ENCODE results near the gene KBTBD4.
"Not testable (repeated sequence)": the region's sequence is repeated elsewhere in the genome, so short reads cannot be mapped to it uniquely, and the experiment has no call there.

The KBTBD4 gene

DNA sequence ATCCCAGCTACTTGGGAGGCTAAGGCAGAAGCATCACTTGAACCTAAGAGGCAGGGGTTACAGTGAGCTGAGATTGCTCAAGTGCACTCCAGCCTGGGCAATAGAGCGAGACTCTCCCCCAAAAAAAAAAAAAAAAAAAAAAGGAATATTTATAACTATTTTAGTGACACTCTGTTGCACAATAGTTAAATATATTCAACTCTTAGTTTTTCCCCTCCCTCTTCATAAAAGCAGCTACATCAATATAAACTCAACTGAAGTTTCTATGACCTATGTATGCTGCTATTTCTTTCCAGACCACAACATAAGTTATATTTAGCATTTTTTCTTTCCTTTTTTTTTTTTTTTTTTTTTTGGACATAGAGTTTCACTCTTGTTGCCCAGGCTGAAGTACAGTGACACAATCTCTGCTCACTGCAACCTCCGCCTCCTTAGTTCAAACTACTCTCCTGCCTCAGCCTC lies 45.0 kb downstream of the KBTBD4 start:
- no peaks in the 10 kb centered on the region for H3K27me3 Mint-ChIP-seq (ENCODE audit: low read depth)
- no peak overlapping the region for H3K4me3 Mint-ChIP-seq
- H3K27ac Mint-ChIP-seq: no peak overlapping the region
- peaks cover 4% of the 10 kb centered on the region for H3K36me3 Mint-ChIP-seq (ENCODE audit: low read depth)
- no peaks in the 10 kb centered on the region for H3K9me3 Mint-ChIP-seq
- H3K4me1 Mint-ChIP-seq (ENCODE audit: low read depth): peaks cover 18% of the 10 kb centered on the region

GRCh38 chr11:47532597-47533213 lies 46.1 kb downstream of the KBTBD4 start:
- H3K4me3 Mint-ChIP-seq: no peak overlapping the region
- H3K27me3 Mint-ChIP-seq (ENCODE audit: low read depth): no peaks in the 10 kb centered on the region
- peaks cover 1% of the 10 kb centered on the region for H3K36me3 Mint-ChIP-seq (ENCODE audit: low read depth)
- no peaks in the 10 kb centered on the region for H3K9me3 Mint-ChIP-seq
- H3K27ac Mint-ChIP-seq: no peak overlapping the region
- H3K4me1 Mint-ChIP-seq (ENCODE audit: low read depth): peaks cover 19% of the 10 kb centered on the region

DNA sequence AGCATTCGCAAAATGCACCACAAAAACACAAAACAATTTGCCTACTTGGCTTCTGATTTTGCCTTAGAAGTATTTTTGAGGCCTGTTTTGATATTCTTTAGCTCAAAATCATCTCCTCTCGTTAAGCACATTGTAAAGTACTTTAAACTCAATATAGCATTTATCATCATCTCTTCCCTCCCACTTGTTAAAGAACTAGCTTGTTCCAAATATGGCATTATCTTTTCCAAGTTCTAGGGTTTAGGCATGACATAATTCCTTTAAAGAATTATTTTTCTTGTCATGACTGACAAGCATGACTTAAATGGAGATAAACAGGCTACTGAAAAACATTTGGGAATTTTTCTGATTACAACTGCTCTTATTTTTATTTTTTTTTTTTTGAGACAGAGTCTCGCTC lies 47.1 kb downstream of the KBTBD4 start:
- no peak overlapping the region for H3K4me3 Mint-ChIP-seq
- peaks cover 1% of the 10 kb centered on the region for H3K36me3 Mint-ChIP-seq (ENCODE audit: low read depth)
- H3K27me3 Mint-ChIP-seq (ENCODE audit: low read depth): no peaks in the 10 kb centered on the region
- H3K27ac Mint-ChIP-seq: no peak overlapping the region
- H3K9me3 Mint-ChIP-seq: no peaks in the 10 kb centered on the region
- H3K4me1 Mint-ChIP-seq (ENCODE audit: low read depth): peaks cover 15% of the 10 kb centered on the region

- H3K4me3 Mint-ChIP-seq; H3K9me3 Mint-ChIP-seq; H3K27me3 Mint-ChIP-seq (ENCODE audit: low read depth); H3K36me3 Mint-ChIP-seq (ENCODE audit: low read depth); H3K27ac Mint-ChIP-seq: not testable (repeated sequence)
- peaks cover 17% of the 10 kb centered on the region for H3K4me1 Mint-ChIP-seq (ENCODE audit: low read depth)
Observed at GRCh38 chr11:47530721-47531120, 48.0 kb downstream of the KBTBD4 start.

DNA sequence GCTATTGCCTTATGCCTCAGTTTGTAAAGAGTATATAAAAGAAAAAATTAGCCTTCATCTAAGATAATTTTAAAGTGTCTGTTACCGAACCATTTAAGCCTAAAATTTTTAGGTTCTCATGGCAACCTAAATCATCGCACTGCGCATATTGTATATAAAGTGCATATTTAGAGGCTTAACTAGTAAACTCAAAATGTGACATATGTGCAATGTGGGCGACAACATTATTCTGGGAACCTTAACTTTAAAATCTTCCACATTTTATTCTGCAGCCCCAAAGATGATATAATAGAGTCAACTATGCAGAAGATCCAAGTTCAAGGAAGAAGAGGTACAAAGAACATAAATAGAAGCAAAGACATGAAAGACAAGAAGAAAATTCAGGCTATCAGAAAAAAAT lies 48.8 kb downstream of the KBTBD4 start:
- Mint-ChIP-seq H3K36me3 (ENCODE audit: low read depth) (peaks cover 4% of the 10 kb centered on the region), H3K4me1 (ENCODE audit: low read depth) (peaks cover 23% of the 10 kb centered on the region), H3K9me3 (no peaks in the 10 kb centered on the region), H3K27me3 (ENCODE audit: low read depth) (no peaks in the 10 kb centered on the region), H3K4me3 (no peak overlapping the region), H3K27ac (no peak overlapping the region)

GRCh38 chr11:47527186-47527585 lies 51.6 kb downstream of the KBTBD4 start:
- Mint-ChIP-seq H3K27me3 (ENCODE audit: low read depth) (no peaks in the 10 kb centered on the region), H3K4me1 (ENCODE audit: low read depth) (peaks cover 38% of the 10 kb centered on the region), H3K27ac (no peak overlapping the region), H3K9me3 (no peaks in the 10 kb centered on the region), H3K36me3 (ENCODE audit: low read depth) (peaks cover 4% of the 10 kb centered on the region), H3K4me3 (no peak overlapping the region)

DNA sequence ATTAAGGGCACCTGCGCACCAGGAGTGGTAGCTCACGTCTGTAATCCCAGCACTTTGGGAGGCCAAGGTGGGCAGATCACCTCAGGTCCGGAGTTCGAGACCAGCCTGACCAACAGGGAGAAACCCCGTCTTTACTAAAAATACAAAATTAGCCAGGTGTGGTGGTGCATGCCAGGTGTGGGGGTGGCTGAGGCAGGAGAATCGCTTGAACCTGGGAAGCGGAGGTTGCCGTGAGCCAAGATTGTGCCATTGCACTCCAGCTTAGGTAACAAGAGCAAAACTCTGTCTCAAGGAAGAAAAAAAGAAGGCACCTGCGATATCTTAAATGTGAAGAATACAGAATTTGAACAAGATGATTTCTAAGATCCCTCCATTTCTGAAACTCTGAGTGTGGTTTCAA lies 52.7 kb downstream of the KBTBD4 start:
- not testable (repeated sequence) for H3K27me3 Mint-ChIP-seq (ENCODE audit: low read depth); H3K36me3 Mint-ChIP-seq (ENCODE audit: low read depth); H3K4me3 Mint-ChIP-seq; H3K27ac Mint-ChIP-seq; H3K9me3 Mint-ChIP-seq
- peaks cover 40% of the 10 kb centered on the region for H3K4me1 Mint-ChIP-seq (ENCODE audit: low read depth)

DNA sequence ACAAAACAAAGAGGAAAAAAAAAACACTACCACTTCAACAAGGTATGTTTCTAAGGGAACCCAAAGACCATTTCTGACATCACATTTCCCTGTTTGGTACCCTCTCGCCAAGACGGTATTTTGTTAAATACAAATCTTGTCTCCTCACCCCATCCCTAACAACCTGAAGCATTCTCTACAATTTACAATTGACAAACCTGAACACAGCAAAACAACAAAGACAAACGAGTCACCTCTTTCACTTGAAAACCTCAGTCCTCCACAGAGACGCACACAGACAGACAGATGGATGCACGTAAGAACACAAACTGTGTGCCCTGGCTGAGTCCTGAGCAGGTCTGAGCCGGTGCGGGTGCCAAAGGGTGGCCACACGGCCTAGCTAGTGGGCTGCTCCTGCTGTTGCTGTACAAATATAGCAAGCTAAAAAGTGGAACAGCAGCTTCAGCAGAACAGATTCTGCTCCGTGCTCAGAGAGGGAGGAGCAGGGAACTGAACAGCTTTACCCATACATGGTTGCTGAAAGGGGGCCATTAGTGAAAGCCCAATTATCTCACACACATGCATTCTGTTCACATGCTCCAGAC lies 54.4 kb downstream of the KBTBD4 start:
- Mint-ChIP-seq H3K27ac (peak overlapping the region; percentile 87), H3K27me3 (ENCODE audit: low read depth) (no peaks in the 10 kb centered on the region), H3K4me1 (ENCODE audit: low read depth) (peaks cover 42% of the 10 kb centered on the region), H3K4me3 (peak overlapping the region; percentile 57), H3K9me3 (no peaks in the 10 kb centered on the region), H3K36me3 (ENCODE audit: low read depth) (peaks cover 7% of the 10 kb centered on the region)

DNA sequence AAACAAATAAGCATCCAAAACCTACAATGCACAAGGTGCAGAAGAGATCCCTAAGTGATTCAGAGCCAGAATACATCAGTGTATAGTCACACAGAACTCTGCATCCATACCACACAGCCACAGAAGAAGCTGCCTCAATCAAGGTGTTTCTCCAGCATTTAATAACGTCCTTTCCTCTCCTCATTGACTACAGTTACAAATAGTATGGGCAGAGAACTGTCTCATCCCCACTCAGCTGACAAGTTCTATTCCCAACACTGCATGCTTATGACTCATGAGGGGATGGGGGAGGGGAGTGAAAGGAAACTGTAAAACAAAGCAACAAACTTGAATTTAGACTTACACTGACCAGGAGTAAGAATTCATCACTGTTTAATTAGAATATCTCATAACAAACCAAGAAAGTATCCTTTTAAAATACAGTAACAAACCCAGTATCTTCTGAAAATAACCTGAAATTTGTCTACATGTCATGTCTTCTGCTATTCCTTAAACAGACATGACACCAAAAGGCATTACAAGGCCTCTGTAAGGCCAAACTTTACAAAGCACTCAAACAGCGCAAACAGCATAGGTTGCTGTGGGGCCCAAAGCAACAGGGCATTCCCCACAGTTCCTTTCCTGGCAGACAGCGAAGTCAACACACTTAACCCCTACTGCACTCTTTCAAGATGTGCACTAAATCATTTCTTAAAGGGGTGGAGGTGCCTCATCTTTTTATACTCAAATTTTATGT lies 55.1 kb downstream of the KBTBD4 start:
- Mint-ChIP-seq H3K27ac (peak overlapping the region; percentile 87), H3K9me3 (no peaks in the 10 kb centered on the region), H3K4me1 (ENCODE audit: low read depth) (peaks cover 45% of the 10 kb centered on the region)

More for the DNA sequence above, 55.1 kb downstream of the KBTBD4 start:
- Mint-ChIP-seq H3K27me3 (ENCODE audit: low read depth) (no peaks in the 10 kb centered on the region), H3K4me3 (peak overlapping the region; percentile 72), H3K36me3 (ENCODE audit: low read depth) (peaks cover 7% of the 10 kb centered on the region)

Measured in T-helper 1 cell treated with Interleukin-12 subunit alpha and Interleukin-12 subunit beta and Interleukin-4 antibody, amounts not matched to agents 30 μg/mL and 1 μg/mL, for 36 hours (primary cell).